Measurements from ENCODE around the gene ACKR2.

DNA sequence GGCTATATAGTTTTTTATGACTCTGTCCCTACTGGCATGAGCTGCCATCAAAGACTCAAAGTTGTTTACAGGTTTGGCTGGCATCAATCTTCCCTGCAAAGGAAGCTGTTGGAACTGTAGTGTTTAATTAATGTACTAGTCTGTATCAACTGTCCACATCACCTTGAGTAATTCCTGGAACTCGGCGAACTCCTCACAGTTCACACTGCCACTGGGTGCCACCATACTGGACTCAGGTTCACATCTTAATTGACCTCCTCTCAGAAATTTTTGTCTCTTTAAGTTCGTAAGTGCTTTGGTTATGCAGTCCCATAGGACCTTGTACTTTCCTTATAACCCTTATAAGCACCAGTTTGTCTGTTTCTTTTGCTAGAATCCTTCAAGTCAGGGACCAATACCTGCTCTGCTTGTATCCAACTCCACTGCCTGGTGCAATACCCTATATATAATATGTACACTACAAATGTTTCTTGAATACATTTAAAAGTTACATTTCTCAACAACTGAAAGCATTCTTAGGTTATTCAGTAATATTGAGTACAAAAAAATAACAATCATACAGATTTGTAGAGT lies 8.1 kb upstream of the ACKR2 start:
- TF ChIP-seq, protein P1, sequence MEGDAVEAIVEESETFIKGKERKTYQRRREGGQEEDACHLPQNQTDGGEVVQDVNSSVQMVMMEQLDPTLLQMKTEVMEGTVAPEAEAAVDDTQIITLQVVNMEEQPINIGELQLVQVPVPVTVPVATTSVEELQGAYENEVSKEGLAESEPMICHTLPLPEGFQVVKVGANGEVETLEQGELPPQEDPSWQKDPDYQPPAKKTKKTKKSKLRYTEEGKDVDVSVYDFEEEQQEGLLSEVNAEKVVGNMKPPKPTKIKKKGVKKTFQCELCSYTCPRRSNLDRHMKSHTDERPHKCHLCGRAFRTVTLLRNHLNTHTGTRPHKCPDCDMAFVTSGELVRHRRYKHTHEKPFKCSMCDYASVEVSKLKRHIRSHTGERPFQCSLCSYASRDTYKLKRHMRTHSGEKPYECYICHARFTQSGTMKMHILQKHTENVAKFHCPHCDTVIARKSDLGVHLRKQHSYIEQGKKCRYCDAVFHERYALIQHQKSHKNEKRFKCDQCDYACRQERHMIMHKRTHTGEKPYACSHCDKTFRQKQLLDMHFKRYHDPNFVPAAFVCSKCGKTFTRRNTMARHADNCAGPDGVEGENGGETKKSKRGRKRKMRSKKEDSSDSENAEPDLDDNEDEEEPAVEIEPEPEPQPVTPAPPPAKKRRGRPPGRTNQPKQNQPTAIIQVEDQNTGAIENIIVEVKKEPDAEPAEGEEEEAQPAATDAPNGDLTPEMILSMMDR (IDR thresholded peaks at IDR 0.05): no peak
- TF ChIP-seq ZFX (IDR thresholded peaks at IDR 0.05; ENCODE audit: borderline replicate concordance): no peak
